K562 (cell line): ENCODE results near the gene COMTD1. TPM values are rescaled to one million over a fixed set of nuclear protein-coding genes. Genes with fewer than 3 reads are reported as not detected.

Experiments used
- ATAC-seq: fragments of 200-7000 bp; cut with Tn5 transposase; 3 replicates; pipeline ENCODE4 v1.9.1; 2020; ENCODE audit warnings: moderate library complexity
- BruUV-seq: library from RNA; stranded (reverse); fragments of 400-500 nt; replicated peaks from 2 replicates; lab custom pipeline; 2021; lab: Mats Ljungman, UMichigan
- CTCF ChIA-PET: fragments of 300-600 bp; formaldehyde crosslinking; extraction: SDS; loops from one replicate; lab custom pipeline; 2021; ENCODE audit warnings: low intra/inter-chr PET ratio; lab: Yijun Ruan, JAX
- POLR2A ChIA-PET: fragments of 300-600, 350-650 bp; sonication (Branson Sonifier 250); formaldehyde crosslinking; extraction: SDS; loops from one replicate; lab custom pipeline; 2021; ENCODE audit warnings: antibody characterized with exemption, inconsistent platforms; lab: Yijun Ruan, JAX
- DNase-seq, 4 experiments: peaks; one replicate each; pipeline versions ENCODE4 v3.0.0 to v3.0.0-alpha.2; 2011 to 2018; ENCODE audit warnings: low spot score in 3 of 4, mixed read lengths in 3 of 4; ENCODE audit errors: extremely low read depth in 1 of 4
- FAIRE-seq: peaks from 2 replicates; lab custom pipeline; 2011; peaks lifted over from hg19 to GRCh38; lab: Jason Lieb, UNC
- H2AFZ ChIP-seq: 2 replicates; pipeline ENCODE4 v1.6.0; 2011; ENCODE audit warnings: low read depth, low read length, control low read depth, inconsistent platforms
- H3K27ac ChIP-seq: fragments of 200-600 bp; 3 replicates; pipeline ENCODE4 v1.8.0; 2011; ENCODE audit warnings: low read depth, mild to moderate bottlenecking, control low read depth, inconsistent platforms, low read length, moderate library complexity, mixed read lengths; ENCODE audit errors: extremely low read depth
- H3K27me3 ChIP-seq, 2 experiments: fragments of 300-600 bp in 1 of 2; 2 replicates in 1 of 2; 3 replicates in 1 of 2; pipeline versions ENCODE4 v1.6.0 to v1.8.0; 2011; ENCODE audit warnings: inconsistent platforms in 2 of 2, low read length in 2 of 2, mild to moderate bottlenecking in 1 of 2, mixed read lengths in 1 of 2, moderate library complexity in 1 of 2; ENCODE audit not compliant: control insufficient read depth in 2 of 2, insufficient read depth in 2 of 2
- H3K36me3 ChIP-seq: fragments of 300-600 bp; 3 replicates; pipeline ENCODE4 v1.8.0; 2011; ENCODE audit warnings: mild to moderate bottlenecking, low read length, inconsistent platforms; ENCODE audit not compliant: control insufficient read depth, insufficient read depth
- H3K4me1 ChIP-seq, 2 experiments: fragments of 200-600 bp in 1 of 2; replicated peaks in 1 of 2; 2 replicates in 1 of 2; 3 replicates in 1 of 2; pipeline versions ENCODE4 v1.5.1 to v1.8.0; 2011; ENCODE audit warnings: inconsistent platforms in 2 of 2, low read length in 2 of 2, mild to moderate bottlenecking in 1 of 2, mixed read lengths in 1 of 2, moderate library complexity in 1 of 2; ENCODE audit not compliant: control insufficient read depth in 2 of 2, insufficient read depth in 2 of 2
- H3K4me2 ChIP-seq: 2 replicates; pipeline ENCODE4 v1.6.1; 2011; ENCODE audit warnings: low read length, control low read depth, inconsistent platforms, mixed read lengths; ENCODE audit not compliant: insufficient read depth
- H3K4me3 ChIP-seq: fragments of 200-600 bp; sonication (generic), shearing (Covaris generic); 2 replicates; pipeline ENCODE4 v1.5.1; 2016; ENCODE audit warnings: control low read depth, inconsistent platforms
- H3K79me2 ChIP-seq: fragments of 200-600 bp; 3 replicates; pipeline ENCODE4 v1.8.0; 2011; ENCODE audit warnings: low read length, inconsistent platforms; ENCODE audit not compliant: control insufficient read depth, insufficient read depth
- H3K9ac ChIP-seq, 2 experiments: 2 replicates each; pipeline versions ENCODE4 v1.6.0 to v1.6.1; 2011; ENCODE audit warnings: low read depth in 2 of 2, low read length in 2 of 2, control low read depth in 1 of 2, inconsistent platforms in 1 of 2, mild to moderate bottlenecking in 1 of 2, mixed read lengths in 1 of 2; ENCODE audit not compliant: insufficient read depth in 1 of 2
- H3K9me1 ChIP-seq: one replicate; pipeline ENCODE4 v1.6.0; 2011; ENCODE audit warnings: inconsistent platforms, mild to moderate bottlenecking, low read length, moderate library complexity; ENCODE audit not compliant: control insufficient read depth, insufficient read depth
- H3K9me3 ChIP-seq: replicated peaks from 2 replicates; pipeline ENCODE4 v1.5.1; 2011; ENCODE audit warnings: low read depth, low read length, inconsistent platforms; ENCODE audit not compliant: control insufficient read depth, insufficient read depth
- H4K20me1 ChIP-seq: replicated peaks from 2 replicates; pipeline ENCODE4 v1.6.1; 2011; ENCODE audit warnings: low read length, inconsistent platforms, mixed read lengths; ENCODE audit not compliant: control insufficient read depth, insufficient read depth
- E2F6 ChIP-seq, 2 experiments: IDR thresholded peaks; 2 replicates each; pipeline ENCODE4 v1.6.1; 2011; ENCODE audit warnings: borderline replicate concordance in 1 of 2, control low read depth in 1 of 2, low read depth in 1 of 2, low read length in 1 of 2, mild to moderate bottlenecking in 1 of 2, mixed read lengths in 1 of 2, moderate library complexity in 1 of 2; ENCODE audit not compliant: insufficient read depth in 1 of 2, insufficient read length in 1 of 2, poor library complexity in 1 of 2, severe bottlenecking in 1 of 2; ENCODE audit errors: extremely low read depth in 1 of 2
- EP400 ChIP-seq: fragments of 450-650 bp; IDR thresholded peaks from 2 replicates; pipeline ENCODE4 v1.6.1; 2017; ENCODE audit warnings: antibody characterized with exemption, mild to moderate bottlenecking, moderate library complexity
- ESRRA ChIP-seq: fragments of 450-650 bp; IDR thresholded peaks from 2 replicates; pipeline ENCODE4 v1.6.1; 2014; ENCODE audit warnings: low read depth, mild to moderate bottlenecking, moderate library complexity, borderline replicate concordance
- ETV1 ChIP-seq: fragments of 450-650 bp; conservative IDR thresholded peaks from 2 replicates; pipeline ENCODE4 v1.6.1; 2016; ENCODE audit warnings: missing genetic modification characterization, control low read depth, low read depth, missing compliant biosample characterization
- FOXP1 ChIP-seq: sonication (generic); formaldehyde crosslinking; IDR thresholded peaks from 2 replicates; pipeline ENCODE4 v1.8.0; 2022; ENCODE audit warnings: mild to moderate bottlenecking, missing genetic modification reagents
- HMBOX1 ChIP-seq: sonication (generic); IDR thresholded peaks from 2 replicates; pipeline ENCODE4 v1.6.1; 2016
- IFI16 ChIP-seq: fragments of 250-450 bp; sonication (Bioruptor Pico); IDR thresholded peaks from 2 replicates; pipeline ENCODE4 v2.1.2; 2022; ENCODE audit warnings: mild to moderate bottlenecking, inconsistent platforms
- L3MBTL2 ChIP-seq: fragments of 450-650 bp; IDR thresholded peaks from 2 replicates; pipeline ENCODE4 v1.6.1; 2016; ENCODE audit warnings: mild to moderate bottlenecking, moderate library complexity
- MBD2 ChIP-seq: sonication (generic); IDR thresholded peaks from 2 replicates; pipeline ENCODE4 v1.6.1; 2016; ENCODE audit warnings: low read depth, borderline replicate concordance
- MED1 ChIP-seq: sonication (generic); formaldehyde crosslinking; IDR thresholded peaks from 2 replicates; pipeline ENCODE4 v1.8.1; 2023; ENCODE audit warnings: missing genetic modification reagents, borderline replicate concordance
- NR4A1 ChIP-seq, 2 experiments: fragments of 250-450 bp in 1 of 2; fragments of 450-650 bp in 1 of 2; sonication (Bioruptor Pico) in 1 of 2; IDR thresholded peaks; 2 replicates each; pipeline versions ENCODE4 v1.4.0 to v1.6.1; 2016 to 2020; ENCODE audit warnings: mild to moderate bottlenecking in 2 of 2, missing compliant biosample characterization in 1 of 2, missing genetic modification characterization in 1 of 2, moderate library complexity in 1 of 2
- POLR2G ChIP-seq: fragments of 200-400 bp; formaldehyde crosslinking; IDR thresholded peaks from 2 replicates; pipeline ENCODE4 v1.6.1; 2017; ENCODE audit warnings: low read depth, mild to moderate bottlenecking, antibody characterized with exemption, low read length, moderate library complexity
- SNAPC5 ChIP-seq: fragments of 250-450 bp; sonication (Bioruptor Pico); IDR thresholded peaks from 2 replicates; pipeline ENCODE4 v1.8.0; 2021; ENCODE audit warnings: moderate library complexity, mild to moderate bottlenecking, inconsistent platforms
- SNRNP70 ChIP-seq: fragments of 200-400 bp; formaldehyde crosslinking; optimal IDR thresholded peaks from 2 replicates; pipeline ENCODE3; 2017; ENCODE audit warnings: low read depth, low read length
- SOX6 ChIP-seq: fragments of 450-650 bp; IDR thresholded peaks from 2 replicates; pipeline ENCODE4 v1.6.1; 2014; ENCODE audit warnings: mild to moderate bottlenecking
- SRSF7 ChIP-seq: fragments of 200-400 bp; formaldehyde crosslinking; optimal IDR thresholded peaks from 2 replicates; pipeline ENCODE3; 2017; ENCODE audit warnings: mild to moderate bottlenecking, low read depth, low read length
- U2AF1 ChIP-seq: fragments of 200-400 bp; formaldehyde crosslinking; optimal IDR thresholded peaks from 2 replicates; pipeline ENCODE3; 2017; ENCODE audit warnings: mild to moderate bottlenecking, low read depth, low read length, moderate library complexity
- ZNF143 ChIP-seq: sonication (generic); formaldehyde crosslinking; IDR thresholded peaks from 2 replicates; pipeline ENCODE4 v1.9.0; 2022; ENCODE audit warnings: mild to moderate bottlenecking, missing genetic modification reagents
- ZNF184 ChIP-seq: sonication (generic); formaldehyde crosslinking; IDR thresholded peaks from 2 replicates; pipeline ENCODE4 v1.5.0; 2020; ENCODE audit warnings: missing genetic modification reagents
- ZNF77 ChIP-seq: fragments of 250-450 bp; sonication (Bioruptor Pico); IDR thresholded peaks from 2 replicates; pipeline ENCODE4 v1.5.0; 2020
- WGBS: fragments of 100-300 bp; shearing (Covaris generic); methylation state at CpG from one replicate; pipeline ENCODE4 v1.1.6; 2016; ENCODE audit warnings: low coverage, mixed read lengths; ENCODE audit not compliant: insufficient coverage; ENCODE audit errors: missing lambda C conversion rate; 5-methylcytosine and 5-hydroxymethylcytosine counted together
- in situ Hi-C: fragments of 300-500 bp; cut with MboI; formaldehyde crosslinking; loops from 4 replicates; pipeline ENCODE4 v1.15.0; 2018; ENCODE audit warnings: inconsistent platforms, mixed read lengths
- intact Hi-C: fragments of 100-400 bp; cut with micrococcal nuclease; formaldehyde crosslinking; loops from 2 replicates; pipeline ENCODE4 v1.14.2; 2022
- polyA plus RNA-seq, 8 experiments: library from polyadenylated mRNA; depleted of rRNA in 4 of 8; stranded (reverse) in 5 of 8; unstranded in 3 of 8; fragments of >200 nt; fragmentation: Nextera tagmentation in 2 of 8; fragmentation: Illumina TruSeq in 1 of 8; extraction: Ambion mirVana in 2 of 8; extraction: Trizol in 1 of 8; gene quantifications; 2 replicates each; pipeline versions ENCODE4 v1.2.1 to v1.2.3, GENCODE V29; 2011 to 2014; ENCODE audit warnings: inconsistent platforms in 1 of 8, missing spikeins in 1 of 8
- total RNA-seq, 7 experiments: library from RNA; depleted of rRNA in 6 of 7; stranded (reverse); fragments of >200 nt in 6 of 7; fragmentation: Illumina TruSeq in 2 of 7; extraction: Trizol in 2 of 7; gene quantifications; 2 replicates each; pipeline versions ENCODE4 v1.2.1 to v1.2.3, GENCODE V29; 2011 to 2021; ENCODE audit warnings: low replicate concordance in 1 of 7

Gene COMTD1
- total and polyA plus RNA-seq, 9 of the 15 experiments (the other 6 are each of a cell fraction or from before 2014, with no cell fraction given) = 0.41 to 112 (median 13.7) TPM

GRCh38 chr10:75276069-75276872 is 40.5 kb upstream of the COMTD1 start:
- ChIA-PET POLR2A (interaction anchor here (0.7 kb wide), 1 partner anchor 172 kb away, joined by 3 read pairs; no protein-coding TSS in a partner anchor), CTCF (no interaction called here)
- Histone ChIP-seq H3K9ac (peak overlapping the region; percentile 39 to 81; a peak in 3 of 4 replicates), H3K4me1 (peaks cover 0 to 11% of the 10 kb centered on the region in 2 experiments; a peak in 3 of 5 replicates), H2AFZ (peak overlapping the region; percentile 84), H3K9me3 (no peaks in the 10 kb centered on the region; the same call in 1 of the 2 replicates), H3K27me3 (peaks cover 17 to 21% of the 10 kb centered on the region in 2 experiments), H3K4me3 (peak overlapping the region; percentile 8; the same call in 1 of the 2 replicates), H3K9me1 (no peaks in the 10 kb centered on the region), H3K27ac (no peak overlapping the region), H4K20me1 (no peaks in the 10 kb centered on the region), H3K4me2 (peak overlapping the region; percentile 20), H3K36me3 (no peaks in the 10 kb centered on the region), H3K79me2 (no peaks in the 10 kb centered on the region)
- FAIRE-seq (no peak), DNase-seq (peak; percentile 49 to 68 (median 54)), ATAC-seq (peak; percentile 94)
- no TSS peak for BruUV-seq
- in situ Hi-C loops (no loop called here), intact Hi-C loops (no loop called here)
- WGBS = 22% methylated on average over 41 of the region's 46 CpGs
- peak; percentile 40; the same call in 1 of the 2 replicates for TF ChIP-seq L3MBTL2
- TF ChIP-seq E2F6 (IDR thresholded peaks at IDR 0.05; ENCODE audit: borderline replicate concordance in 1 of 2, extremely low read depth in 1 of 2, insufficient read depth in 1 of 2, insufficient read length in 1 of 2, low read depth in 1 of 2, low read length in 1 of 2, poor library complexity in 1 of 2, severe bottlenecking in 1 of 2) = peak in 1 of 2 experiments; percentile 64
- TF ChIP-seq EP400 = no peak
- no peak for TF ChIP-seq ZNF143 (CRISPR knock-in tag)
- TF ChIP-seq MED1 = no peak
- no peak for TF ChIP-seq SNAPC5 (CRISPR knock-in tag)
- TF ChIP-seq SRSF7 = no peak
- no peak for TF ChIP-seq MBD2
- TF ChIP-seq IFI16 = no peak
- no peak for TF ChIP-seq NR4A1 (CRISPR knock-in tag; IDR thresholded peaks at IDR 0.05)
- TF ChIP-seq NR4A1 (tag; IDR thresholded peaks at IDR 0.05) = no peak
- TF ChIP-seq POLR2G = peak; percentile 69; the same call in 1 of the 2 replicates
- no peak for TF ChIP-seq U2AF1
- no peak for TF ChIP-seq ZNF184
- no peak for TF ChIP-seq SNRNP70
- TF ChIP-seq ETV1 = no peak
- no peak for TF ChIP-seq FOXP1 (CRISPR knock-in tag)
- TF ChIP-seq ZNF77 = no peak
- TF ChIP-seq HMBOX1 = no peak
- TF ChIP-seq SOX6 = no peak
- no peak for TF ChIP-seq ESRRA
